ENCODE data around the gene CD69.

DNA sequence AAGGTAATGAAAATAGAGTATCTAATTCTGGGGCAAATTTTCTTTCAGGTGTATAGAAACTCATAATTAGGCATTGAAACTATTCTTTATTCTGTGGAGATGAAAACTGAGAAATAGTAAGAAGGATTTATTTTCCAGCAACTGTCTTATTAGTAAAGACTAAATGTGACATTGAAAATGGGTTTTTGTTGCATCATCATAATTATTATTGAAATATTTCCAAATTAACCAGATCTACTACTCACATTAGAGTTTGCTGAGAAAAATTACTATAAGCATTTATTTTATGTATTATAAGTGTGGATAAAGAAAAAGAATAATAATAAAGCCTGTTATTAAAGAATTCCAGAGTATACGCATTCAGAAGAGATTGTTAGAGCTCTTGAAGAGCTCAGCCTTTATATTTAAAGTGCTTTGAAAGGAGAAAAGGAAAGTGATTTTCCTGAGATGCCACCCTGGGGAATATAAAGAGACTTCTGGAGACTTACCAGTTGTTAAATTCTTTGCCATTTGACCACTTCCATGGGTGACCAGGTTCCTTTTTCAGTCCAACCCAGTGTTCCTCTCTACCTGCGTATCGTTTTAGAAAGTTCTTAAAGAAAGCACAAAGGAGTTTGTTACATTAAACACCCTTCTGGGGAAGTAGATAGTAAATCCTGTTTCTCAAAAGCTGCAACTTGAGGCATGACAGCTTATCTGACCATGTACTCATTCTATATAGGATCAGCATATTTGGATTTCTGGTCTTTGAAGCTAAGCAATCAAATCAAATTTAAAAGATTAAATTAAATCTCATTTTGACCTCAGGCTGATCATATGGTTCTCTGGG, 6.4 kb downstream of the CD69 start:
- TF ChIP-seq, protein P1, sequence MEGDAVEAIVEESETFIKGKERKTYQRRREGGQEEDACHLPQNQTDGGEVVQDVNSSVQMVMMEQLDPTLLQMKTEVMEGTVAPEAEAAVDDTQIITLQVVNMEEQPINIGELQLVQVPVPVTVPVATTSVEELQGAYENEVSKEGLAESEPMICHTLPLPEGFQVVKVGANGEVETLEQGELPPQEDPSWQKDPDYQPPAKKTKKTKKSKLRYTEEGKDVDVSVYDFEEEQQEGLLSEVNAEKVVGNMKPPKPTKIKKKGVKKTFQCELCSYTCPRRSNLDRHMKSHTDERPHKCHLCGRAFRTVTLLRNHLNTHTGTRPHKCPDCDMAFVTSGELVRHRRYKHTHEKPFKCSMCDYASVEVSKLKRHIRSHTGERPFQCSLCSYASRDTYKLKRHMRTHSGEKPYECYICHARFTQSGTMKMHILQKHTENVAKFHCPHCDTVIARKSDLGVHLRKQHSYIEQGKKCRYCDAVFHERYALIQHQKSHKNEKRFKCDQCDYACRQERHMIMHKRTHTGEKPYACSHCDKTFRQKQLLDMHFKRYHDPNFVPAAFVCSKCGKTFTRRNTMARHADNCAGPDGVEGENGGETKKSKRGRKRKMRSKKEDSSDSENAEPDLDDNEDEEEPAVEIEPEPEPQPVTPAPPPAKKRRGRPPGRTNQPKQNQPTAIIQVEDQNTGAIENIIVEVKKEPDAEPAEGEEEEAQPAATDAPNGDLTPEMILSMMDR (IDR thresholded peaks at IDR 0.05) = no peak
- no peak for TF ChIP-seq EZH2 (IDR thresholded peaks at IDR 0.05)
- no peak for TF ChIP-seq EZH2phosphoT487 (IDR thresholded peaks at IDR 0.05)

Data from neural progenitor cell (in vitro differentiated cells).